GM12878 (cell line): ENCODE results near the gene PRR7.

Experiments
- CEBPZ ChIP-seq: fragments of 150-350 bp; IDR thresholded peaks from 2 replicates; pipeline ENCODE4 v1.6.1; 2016; ENCODE audit warnings: low read depth, low read length
- CHD2 ChIP-seq: IDR thresholded peaks from 2 replicates; pipeline ENCODE4 v1.6.1; 2011; ENCODE audit warnings: low read depth, low read length, improper control_type of control experiment, borderline replicate concordance
- CTCF ChIP-seq, 3 experiments: IDR thresholded peaks in 2 of 3; conservative IDR thresholded peaks in 1 of 3; 2 replicates each; pipeline ENCODE4 v1.5.1; 2011; ENCODE audit warnings: low read depth in 3 of 3, low read length in 3 of 3, mild to moderate bottlenecking in 3 of 3, control low read depth in 2 of 3, moderate library complexity in 2 of 3, inconsistent platforms in 1 of 3, mixed read lengths in 1 of 3; ENCODE audit not compliant: control insufficient read depth in 2 of 3, insufficient read depth in 1 of 3; ENCODE audit errors: extremely low read depth in 1 of 3
- EZH2 ChIP-seq: IDR thresholded peaks from 2 replicates; pipeline ENCODE4 v1.6.1; 2012; ENCODE audit warnings: low read depth, mild to moderate bottlenecking, control low read depth, inconsistent platforms, low read length, borderline replicate concordance; ENCODE audit not compliant: control insufficient read depth
- PML ChIP-seq: IDR thresholded peaks from 2 replicates; pipeline ENCODE4 v1.6.1; 2012; ENCODE audit warnings: low read length, inconsistent platforms
- SIN3A ChIP-seq: IDR thresholded peaks from 2 replicates; pipeline ENCODE4 v1.6.1; 2012; ENCODE audit warnings: low read depth, low read length, improper control_type of control experiment
- SMAD5 ChIP-seq: IDR thresholded peaks from 2 replicates; pipeline ENCODE4 v1.6.1; 2016; ENCODE audit warnings: antibody characterized with exemption, low read depth
- SPI1 ChIP-seq: IDR thresholded peaks from 2 replicates; pipeline ENCODE4 v1.6.1; 2011; ENCODE audit warnings: low read depth, mild to moderate bottlenecking, low read length, moderate library complexity, borderline replicate concordance; ENCODE audit not compliant: insufficient read depth
- ZZZ3 ChIP-seq: IDR thresholded peaks from 2 replicates; pipeline ENCODE4 v1.6.1; 2011; ENCODE audit warnings: low read depth; ENCODE audit not compliant: control insufficient read depth, insufficient read length

GRCh38 chr5:177403102-177403791 is 43.4 kb upstream of the PRR7 start:
- no peak for TF ChIP-seq CEBPZ
- no peak for TF ChIP-seq EZH2
- TF ChIP-seq SPI1: no peak
- no peak for TF ChIP-seq SMAD5
- 0 out of 6 replicates have a peak, but pooled peaks of 1 of the 3 experiments have one; percentile 5 for TF ChIP-seq CTCF (IDR thresholded peaks at IDR 0.05 in 2 of 3, conservative IDR thresholded peaks at IDR 0.05 in 1 of 3; ENCODE audit: control insufficient read depth in 2 of 3, extremely low read depth in 1 of 3, insufficient read depth in 1 of 3, low read depth in 3 of 3, low read length in 3 of 3)
- TF ChIP-seq PML: no peak
- TF ChIP-seq ZZZ3: no peak
- no peak for TF ChIP-seq CHD2
- 0 out of 2 replicates have a peak, but pooled peaks have one; percentile 13 for TF ChIP-seq SIN3A
